Astrocyte (in vitro differentiated cells and primary cell): ENCODE results near the gene HACE1. TPM values are rescaled to one million over a fixed set of nuclear protein-coding genes. Genes with fewer than 3 reads are reported as not detected.

Experiments used
- DNase-seq: peaks from one replicate; pipeline ENCODE4 v3.0.0-alpha.2; 2010; ENCODE audit warnings: low read depth
- FAIRE-seq: peaks from 2 replicates; lab custom pipeline; 2011; peaks lifted over from hg19 to GRCh38; lab: Jason Lieb, UNC
- H2AFZ ChIP-seq: 2 replicates; pipeline ENCODE4 v1.6.0; 2012; ENCODE audit warnings: low read depth, low read length, inconsistent platforms
- H3K27ac ChIP-seq: 2 replicates; pipeline ENCODE4 v1.5.1; 2011; ENCODE audit warnings: low read depth, low read length, inconsistent platforms
- H3K27me3 ChIP-seq: 2 replicates; pipeline ENCODE4 v1.6.0; 2011; ENCODE audit warnings: low read length, inconsistent platforms; ENCODE audit not compliant: insufficient read depth
- H3K36me3 ChIP-seq: 2 replicates; pipeline ENCODE4 v1.5.1; 2011; ENCODE audit warnings: low read length, inconsistent platforms; ENCODE audit not compliant: insufficient read depth
- H3K4me1 ChIP-seq: 2 replicates; pipeline ENCODE4 v1.5.1; 2011; ENCODE audit warnings: low read length, inconsistent platforms; ENCODE audit not compliant: insufficient read depth
- H3K4me2 ChIP-seq: 2 replicates; pipeline ENCODE4 v1.6.0; 2012; ENCODE audit warnings: low read length, inconsistent platforms
- H3K4me3 ChIP-seq: 2 replicates; pipeline ENCODE4 v1.5.1; 2011; ENCODE audit warnings: low read depth, mild to moderate bottlenecking, low read length, inconsistent platforms; ENCODE audit not compliant: insufficient read depth
- H3K79me2 ChIP-seq: 2 replicates; pipeline ENCODE4 v1.6.0; 2012; ENCODE audit warnings: mild to moderate bottlenecking, low read length, inconsistent platforms; ENCODE audit not compliant: insufficient read depth
- H3K9ac ChIP-seq: 2 replicates; pipeline ENCODE4 v1.6.0; 2012; ENCODE audit warnings: mild to moderate bottlenecking, low read length, inconsistent platforms
- H3K9me3 ChIP-seq: 2 replicates; pipeline ENCODE4 v1.5.1; 2012; ENCODE audit warnings: low read depth, mild to moderate bottlenecking, low read length, inconsistent platforms; ENCODE audit not compliant: insufficient read depth
- H4K20me1 ChIP-seq: 2 replicates; pipeline ENCODE4 v1.6.0; 2012; ENCODE audit warnings: low read length, inconsistent platforms; ENCODE audit not compliant: insufficient read depth
- H3K27ac Mint-ChIP-seq: one replicate; pipeline ENCODE4 v1.8.0; 2021; ENCODE audit warnings: mild to moderate bottlenecking, mixed read lengths; ENCODE audit not compliant: unreplicated experiment
- H3K27me3 Mint-ChIP-seq: one replicate; pipeline ENCODE4 v1.8.0; 2021; ENCODE audit warnings: low read depth, mixed read lengths; ENCODE audit not compliant: unreplicated experiment
- H3K36me3 Mint-ChIP-seq: one replicate; pipeline ENCODE4 v1.8.0; 2021; ENCODE audit warnings: low read depth, mixed read lengths; ENCODE audit not compliant: unreplicated experiment
- H3K4me1 Mint-ChIP-seq: one replicate; pipeline ENCODE4 v1.8.0; 2021; ENCODE audit warnings: low read depth, mixed read lengths; ENCODE audit not compliant: unreplicated experiment
- H3K4me3 Mint-ChIP-seq: one replicate; pipeline ENCODE4 v1.8.0; 2021; ENCODE audit warnings: mild to moderate bottlenecking, moderate library complexity, mixed read lengths; ENCODE audit not compliant: unreplicated experiment
- H3K9me3 Mint-ChIP-seq: one replicate; pipeline ENCODE4 v1.8.0; 2021; ENCODE audit warnings: mild to moderate bottlenecking, mixed read lengths; ENCODE audit not compliant: unreplicated experiment
- CTCF ChIP-seq: IDR thresholded peaks from 2 replicates; pipeline ENCODE4 v1.5.1; 2011; ENCODE audit warnings: low read depth, mild to moderate bottlenecking, inconsistent platforms, low read length, moderate library complexity; ENCODE audit not compliant: insufficient read depth
- EZH2 ChIP-seq: IDR thresholded peaks from 2 replicates; pipeline ENCODE4 v1.6.1; 2012; ENCODE audit warnings: mild to moderate bottlenecking, low read length, inconsistent platforms; ENCODE audit not compliant: insufficient read depth
- total RNA-seq: library from RNA; stranded (reverse); gene quantifications from 2 replicates; pipeline ENCODE4 v1.2.1, GENCODE V29; 2021

The HACE1 gene
- total RNA-seq, 1 donor from 2014 or later, result 13.8 TPM

GRCh38 chr6:104685871-104686549, 173.7 kb downstream of the HACE1 start:
- H3K4me3 ChIP-seq, result no peak overlapping the region
- H3K79me2 ChIP-seq, result no peaks in the 10 kb centered on the region
- no peak overlapping the region for H3K27ac ChIP-seq
- no peaks in the 10 kb centered on the region for H3K9me3 Mint-ChIP-seq
- no peak overlapping the region for H3K9ac ChIP-seq
- no peak overlapping the region for H3K27ac Mint-ChIP-seq
- no peaks in the 10 kb centered on the region for H4K20me1 ChIP-seq
- H2AFZ ChIP-seq, result no peak overlapping the region
- no peaks in the 10 kb centered on the region for H3K36me3 ChIP-seq
- TF ChIP-seq CTCF, result no peak
- no peak for TF ChIP-seq EZH2
- H3K27me3 ChIP-seq, result no peaks in the 10 kb centered on the region
- H3K9me3 ChIP-seq, result no peaks in the 10 kb centered on the region
- H3K27me3 Mint-ChIP-seq, result no peaks in the 10 kb centered on the region
- DNase-seq (no peak), FAIRE-seq (no peak)
- H3K36me3 Mint-ChIP-seq, result no peaks in the 10 kb centered on the region
- H3K4me2 ChIP-seq, result no peak overlapping the region
- peaks cover 8% of the 10 kb centered on the region for H3K4me1 ChIP-seq
- no peak overlapping the region for H3K4me3 Mint-ChIP-seq
- H3K4me1 Mint-ChIP-seq, result peaks cover 13% of the 10 kb centered on the region

- peaks cover 11% of the 10 kb centered on the region for H3K4me1 Mint-ChIP-seq
These were observed 174.8 kb downstream of the HACE1 start for GRCh38 chr6:104684911-104685415.

More at GRCh38 chr6:104684911-104685415, 174.8 kb downstream of the HACE1 start:
- no peaks in the 10 kb centered on the region for H3K27me3 Mint-ChIP-seq
- H3K4me1 ChIP-seq, result peaks cover 7% of the 10 kb centered on the region
- H3K79me2 ChIP-seq, result no peaks in the 10 kb centered on the region
- no peaks in the 10 kb centered on the region for H4K20me1 ChIP-seq
- TF ChIP-seq CTCF, result no peak
- TF ChIP-seq EZH2, result no peak
- H3K4me3 ChIP-seq, result no peak overlapping the region
- no peaks in the 10 kb centered on the region for H3K36me3 ChIP-seq
- no peaks in the 10 kb centered on the region for H3K27me3 ChIP-seq
- no peak overlapping the region for H3K4me3 Mint-ChIP-seq
- DNase-seq (no peak), FAIRE-seq (no peak)
- H3K36me3 Mint-ChIP-seq, result no peaks in the 10 kb centered on the region
- H3K9me3 Mint-ChIP-seq, result no peaks in the 10 kb centered on the region
- H3K9me3 ChIP-seq, result no peaks in the 10 kb centered on the region
- H2AFZ ChIP-seq, result no peak overlapping the region
- no peak overlapping the region for H3K27ac ChIP-seq
- no peak overlapping the region for H3K27ac Mint-ChIP-seq
- H3K4me2 ChIP-seq, result no peak overlapping the region
- no peak overlapping the region for H3K9ac ChIP-seq
